Choroid plexus epithelial cell (primary cell): ENCODE measurements around the gene PKP1.

Experiments used
- DNase-seq: peaks from one replicate; pipeline ENCODE4 v3.0.0-alpha.2; 2010; ENCODE audit warnings: low read depth
- H3K4me3 ChIP-seq: 2 replicates; pipeline ENCODE4 v1.5.1; 2011; ENCODE audit warnings: low read depth, mild to moderate bottlenecking, control low read depth, low read length, moderate library complexity
- CTCF ChIP-seq: conservative IDR thresholded peaks from 2 replicates; pipeline ENCODE4 v1.5.1; 2011; ENCODE audit warnings: low read depth, mild to moderate bottlenecking, control low read depth, inconsistent platforms, low read length, moderate library complexity

PKP1 gene

GRCh38 chr1:201356236-201356635 lies 72.9 kb downstream of the PKP1 start:
- H3K4me3 ChIP-seq = no peak overlapping the region
- no peak for DNase-seq
- TF ChIP-seq CTCF = no peak

GRCh38 chr1:201356701-201357100 lies 73.4 kb downstream of the PKP1 start:
- TF ChIP-seq CTCF = no peak
- H3K4me3 ChIP-seq = no peak overlapping the region
- DNase-seq = no peak

- TF ChIP-seq CTCF = no peak
- no peak for DNase-seq
- no peak overlapping the region for H3K4me3 ChIP-seq
Measured at GRCh38 chr1:201357211-201357610, 73.9 kb downstream of the PKP1 start.

GRCh38 chr1:201357636-201358348 lies 74.5 kb downstream of the PKP1 start:
- no peak for TF ChIP-seq CTCF
- DNase-seq = no peak

GRCh38 chr1:201358596-201358995 lies 75.3 kb downstream of the PKP1 start:
- TF ChIP-seq CTCF = no peak
- no peak for DNase-seq

More at GRCh38 chr1:201357636-201358348, 74.5 kb downstream of the PKP1 start:
- no peak overlapping the region for H3K4me3 ChIP-seq

GRCh38 chr1:201359031-201359872 lies 75.9 kb downstream of the PKP1 start:
- DNase-seq = no peak
- no peak overlapping the region for H3K4me3 ChIP-seq
- no peak for TF ChIP-seq CTCF

More at GRCh38 chr1:201358596-201358995, 75.3 kb downstream of the PKP1 start:
- no peak overlapping the region for H3K4me3 ChIP-seq
